Measurements from ENCODE around the gene CAV2. TPM values are rescaled to one million over a fixed set of nuclear protein-coding genes. Genes with fewer than 3 reads are reported as not detected.
A peak's percentile ranks its signal among the peaks of the same experiment; 100 is the strongest.

The CAV2 gene
- total and polyA plus RNA-seq, 9 of the 15 experiments (the other 6 are each of a cell fraction or from before 2014, with no cell fraction given) = 16.1 to 137 (median 38.3) TPM

DNA sequence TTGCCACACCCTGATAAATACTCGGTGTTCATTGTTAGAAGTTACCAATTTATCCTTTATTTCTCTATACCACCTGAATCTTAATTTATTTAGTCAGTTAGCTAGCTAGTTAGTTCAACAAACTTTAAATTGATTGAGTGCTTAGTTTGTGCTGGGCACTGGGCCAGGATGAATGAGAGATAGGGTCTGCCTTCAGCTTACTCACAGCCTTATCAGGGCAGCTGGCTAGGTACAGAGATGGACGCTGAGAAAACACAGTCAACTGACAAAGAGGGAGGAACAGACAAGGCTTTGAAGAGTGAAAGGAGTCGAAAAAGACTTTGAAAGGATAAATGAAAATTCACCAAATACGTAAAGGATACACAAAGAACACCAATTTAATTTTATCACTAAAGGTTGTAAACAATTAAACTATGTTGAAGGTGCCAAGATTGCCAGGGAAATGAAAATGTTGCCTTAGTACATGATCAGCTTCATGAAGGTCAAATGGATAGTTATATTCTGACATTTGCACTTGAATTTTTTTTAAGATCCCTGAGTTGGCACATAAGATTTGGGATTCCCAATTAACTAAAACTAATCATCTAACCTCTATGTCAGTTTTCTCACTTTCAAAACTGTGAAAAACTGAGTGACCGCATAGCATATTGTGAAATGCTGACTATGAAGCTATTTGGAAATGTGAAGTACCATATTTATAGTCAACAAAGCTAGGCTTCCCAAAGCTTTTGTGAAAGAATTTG, 2.1 kb downstream of the CAV2 start (continued):
- TF ChIP-seq, protein P1, sequence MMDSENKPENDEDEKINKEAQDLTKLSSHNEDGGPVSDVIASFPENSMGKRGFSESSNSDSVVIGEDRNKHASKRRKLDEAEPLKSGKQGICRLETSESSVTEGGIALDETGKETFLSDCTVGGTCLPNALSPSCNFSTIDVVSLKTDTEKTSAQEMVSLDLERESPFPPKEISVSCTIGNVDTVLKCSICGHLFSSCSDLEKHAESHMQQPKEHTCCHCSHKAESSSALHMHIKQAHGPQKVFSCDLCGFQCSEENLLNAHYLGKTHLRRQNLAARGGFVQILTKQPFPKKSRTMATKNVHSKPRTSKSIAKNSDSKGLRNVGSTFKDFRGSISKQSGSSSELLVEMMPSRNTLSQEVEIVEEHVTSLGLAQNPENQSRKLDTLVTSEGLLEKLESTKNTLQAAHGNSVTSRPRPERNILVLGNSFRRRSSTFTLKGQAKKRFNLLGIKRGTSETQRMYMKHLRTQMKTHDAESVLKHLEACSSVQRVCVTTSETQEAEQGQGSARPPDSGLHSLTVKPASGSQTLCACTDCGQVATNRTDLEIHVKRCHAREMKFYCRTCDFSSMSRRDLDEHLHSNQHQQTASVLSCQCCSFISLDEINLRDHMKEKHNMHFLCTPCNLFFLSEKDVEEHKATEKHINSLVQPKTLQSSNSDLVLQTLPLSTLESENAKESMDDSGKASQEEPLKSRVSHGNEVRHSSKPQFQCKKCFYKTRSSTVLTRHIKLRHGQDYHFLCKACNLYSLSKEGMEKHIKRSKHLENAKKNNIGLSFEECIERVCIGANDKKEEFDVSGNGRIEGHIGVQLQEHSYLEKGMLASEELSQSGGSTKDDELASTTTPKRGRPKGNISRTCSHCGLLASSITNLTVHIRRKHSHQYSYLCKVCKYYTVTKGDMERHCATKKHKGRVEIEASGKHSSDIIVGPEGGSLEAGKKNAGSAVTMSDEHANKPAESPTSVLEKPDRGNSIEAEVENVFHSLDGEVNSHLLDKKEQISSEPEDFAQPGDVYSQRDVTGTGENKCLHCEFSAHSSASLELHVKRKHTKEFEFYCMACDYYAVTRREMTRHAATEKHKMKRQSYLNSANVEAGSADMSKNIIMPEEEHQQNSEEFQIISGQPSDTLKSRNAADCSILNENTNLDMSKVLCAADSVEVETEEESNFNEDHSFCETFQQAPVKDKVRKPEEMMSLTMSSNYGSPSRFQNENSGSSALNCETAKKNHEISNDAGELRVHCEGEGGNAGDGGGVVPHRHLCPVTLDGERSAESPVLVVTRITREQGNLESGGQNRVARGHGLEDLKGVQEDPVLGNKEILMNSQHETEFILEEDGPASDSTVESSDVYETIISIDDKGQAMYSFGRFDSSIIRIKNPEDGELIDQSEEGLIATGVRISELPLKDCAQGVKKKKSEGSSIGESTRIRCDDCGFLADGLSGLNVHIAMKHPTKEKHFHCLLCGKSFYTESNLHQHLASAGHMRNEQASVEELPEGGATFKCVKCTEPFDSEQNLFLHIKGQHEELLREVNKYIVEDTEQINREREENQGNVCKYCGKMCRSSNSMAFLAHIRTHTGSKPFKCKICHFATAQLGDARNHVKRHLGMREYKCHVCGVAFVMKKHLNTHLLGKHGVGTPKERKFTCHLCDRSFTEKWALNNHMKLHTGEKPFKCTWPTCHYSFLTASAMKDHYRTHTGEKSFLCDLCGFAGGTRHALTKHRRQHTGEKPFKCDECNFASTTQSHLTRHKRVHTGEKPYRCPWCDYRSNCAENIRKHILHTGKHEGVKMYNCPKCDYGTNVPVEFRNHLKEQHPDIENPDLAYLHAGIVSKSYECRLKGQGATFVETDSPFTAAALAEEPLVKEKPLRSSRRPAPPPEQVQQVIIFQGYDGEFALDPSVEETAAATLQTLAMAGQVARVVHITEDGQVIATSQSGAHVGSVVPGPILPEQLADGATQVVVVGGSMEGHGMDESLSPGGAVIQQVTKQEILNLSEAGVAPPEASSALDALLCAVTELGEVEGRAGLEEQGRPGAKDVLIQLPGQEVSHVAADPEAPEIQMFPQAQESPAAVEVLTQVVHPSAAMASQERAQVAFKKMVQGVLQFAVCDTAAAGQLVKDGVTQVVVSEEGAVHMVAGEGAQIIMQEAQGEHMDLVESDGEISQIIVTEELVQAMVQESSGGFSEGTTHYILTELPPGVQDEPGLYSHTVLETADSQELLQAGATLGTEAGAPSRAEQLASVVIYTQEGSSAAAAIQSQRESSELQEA (IDR thresholded peaks at IDR 0.05; ENCODE audit: low read depth) = no peak
- TF ChIP-seq, protein P2, sequence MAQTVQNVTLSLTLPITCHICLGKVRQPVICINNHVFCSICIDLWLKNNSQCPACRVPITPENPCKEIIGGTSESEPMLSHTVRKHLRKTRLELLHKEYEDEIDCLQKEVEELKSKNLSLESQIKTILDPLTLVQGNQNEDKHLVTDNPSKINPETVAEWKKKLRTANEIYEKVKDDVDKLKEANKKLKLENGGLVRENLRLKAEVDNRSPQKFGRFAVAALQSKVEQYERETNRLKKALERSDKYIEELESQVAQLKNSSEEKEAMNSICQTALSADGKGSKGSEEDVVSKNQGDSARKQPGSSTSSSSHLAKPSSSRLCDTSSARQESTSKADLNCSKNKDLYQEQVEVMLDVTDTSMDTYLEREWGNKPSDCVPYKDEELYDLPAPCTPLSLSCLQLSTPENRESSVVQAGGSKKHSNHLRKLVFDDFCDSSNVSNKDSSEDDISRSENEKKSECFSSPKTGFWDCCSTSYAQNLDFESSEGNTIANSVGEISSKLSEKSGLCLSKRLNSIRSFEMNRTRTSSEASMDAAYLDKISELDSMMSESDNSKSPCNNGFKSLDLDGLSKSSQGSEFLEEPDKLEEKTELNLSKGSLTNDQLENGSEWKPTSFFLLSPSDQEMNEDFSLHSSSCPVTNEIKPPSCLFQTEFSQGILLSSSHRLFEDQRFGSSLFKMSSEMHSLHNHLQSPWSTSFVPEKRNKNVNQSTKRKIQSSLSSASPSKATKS (CRISPR knock-in tag; IDR thresholded peaks at IDR 0.05) = no peak
- TF ChIP-seq MEF2D (tag; conservative IDR thresholded peaks at IDR 0.05; ENCODE audit: low read depth) (0 out of 2 replicates have a peak, but pooled peaks have one; percentile 43), BRCA1 (IDR thresholded peaks at IDR 0.05) (no peak), BRCA1 (CRISPR knock-in tag; IDR thresholded peaks at IDR 0.05) (no peak), KAT2B (IDR thresholded peaks at IDR 0.05; ENCODE audit: low read depth, low read length) (no peak), STAG1 (CRISPR knock-in tag; IDR thresholded peaks at IDR 0.05; ENCODE audit: borderline replicate concordance) (no peak), TRIM28 (IDR thresholded peaks at IDR 0.05) (0 out of 2 replicates have a peak, but pooled peaks have one; percentile 18), ZNF165 (CRISPR knock-in tag; IDR thresholded peaks at IDR 0.05; ENCODE audit: borderline replicate concordance) (no peak)
- TF ChIP-seq, protein P3, sequence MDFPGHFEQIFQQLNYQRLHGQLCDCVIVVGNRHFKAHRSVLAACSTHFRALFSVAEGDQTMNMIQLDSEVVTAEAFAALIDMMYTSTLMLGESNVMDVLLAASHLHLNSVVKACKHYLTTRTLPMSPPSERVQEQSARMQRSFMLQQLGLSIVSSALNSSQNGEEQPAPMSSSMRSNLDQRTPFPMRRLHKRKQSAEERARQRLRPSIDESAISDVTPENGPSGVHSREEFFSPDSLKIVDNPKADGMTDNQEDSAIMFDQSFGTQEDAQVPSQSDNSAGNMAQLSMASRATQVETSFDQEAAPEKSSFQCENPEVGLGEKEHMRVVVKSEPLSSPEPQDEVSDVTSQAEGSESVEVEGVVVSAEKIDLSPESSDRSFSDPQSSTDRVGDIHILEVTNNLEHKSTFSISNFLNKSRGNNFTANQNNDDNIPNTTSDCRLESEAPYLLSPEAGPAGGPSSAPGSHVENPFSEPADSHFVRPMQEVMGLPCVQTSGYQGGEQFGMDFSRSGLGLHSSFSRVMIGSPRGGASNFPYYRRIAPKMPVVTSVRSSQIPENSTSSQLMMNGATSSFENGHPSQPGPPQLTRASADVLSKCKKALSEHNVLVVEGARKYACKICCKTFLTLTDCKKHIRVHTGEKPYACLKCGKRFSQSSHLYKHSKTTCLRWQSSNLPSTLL (IDR thresholded peaks at IDR 0.05) = no peak

Data from K562 (cell line).